HEK293 (cell line): ENCODE measurements around the gene NIT1.

Experiments used
- CTCF ChIA-PET: fragments of 350-600 bp; formaldehyde crosslinking; extraction: SDS; loops from one replicate; lab custom pipeline; 2021; ENCODE audit warnings: antibody characterized with exemption; lab: Yijun Ruan, JAX
- POLR2A ChIA-PET: fragments of 300-600 bp; formaldehyde crosslinking; extraction: SDS; loops from one replicate; lab custom pipeline; 2020; ENCODE audit warnings: antibody characterized with exemption, inconsistent platforms; lab: Yijun Ruan, JAX
- H3K27ac ChIP-seq: fragments of 200-500 bp; sonication (Bioruptor generic); 2 replicates; pipeline ENCODE4 v1.5.1; 2014; ENCODE audit warnings: low read depth, low read length, control low read depth, inconsistent platforms; ENCODE audit errors: extremely low read depth
- H3K36me3 ChIP-seq, 2 experiments: fragments of 200-500 bp in 1 of 2; sonication (Bioruptor generic) in 1 of 2; 1 replicate in 1 of 2; 2 replicates in 1 of 2; pipeline ENCODE4 v1.5.1; 2014 to 2017; ENCODE audit warnings: inconsistent platforms in 2 of 2, low read length in 2 of 2; ENCODE audit not compliant: control insufficient read depth in 2 of 2, insufficient read depth in 1 of 2
- H3K4me1 ChIP-seq: fragments of 200-500 bp; sonication (Bioruptor generic); 2 replicates; pipeline ENCODE4 v1.5.1; 2014; ENCODE audit warnings: mild to moderate bottlenecking, low read length, inconsistent platforms; ENCODE audit not compliant: control insufficient read depth, insufficient read depth
- H3K4me3 ChIP-seq: 2 replicates; pipeline ENCODE4 v1.5.1; 2011; ENCODE audit warnings: low read depth, mild to moderate bottlenecking, control low read depth, low read length, moderate library complexity
- H3K9me3 ChIP-seq: fragments of 200-500 bp; sonication (Bioruptor generic); 2 replicates; pipeline ENCODE4 v1.5.1; 2014; ENCODE audit warnings: low read depth, low read length, inconsistent platforms; ENCODE audit not compliant: control insufficient read depth, insufficient read depth
- BCL11A ChIP-seq: fragments of 450-650 bp; formaldehyde crosslinking; IDR thresholded peaks from 2 replicates; pipeline ENCODE4 v1.5.1; 2016; ENCODE audit warnings: low read depth, missing biosample characterization, missing genetic modification characterization
- CTCF ChIP-seq: fragments of 450-650 bp; formaldehyde crosslinking; IDR thresholded peaks from 2 replicates; pipeline ENCODE4 v1.5.1; 2016; ENCODE audit warnings: missing biosample characterization, missing genetic modification characterization
- GLIS2 ChIP-seq: fragments of 450-650 bp; formaldehyde crosslinking; IDR thresholded peaks from 2 replicates; pipeline ENCODE4 v1.5.1; 2016; ENCODE audit warnings: missing biosample characterization, missing genetic modification characterization
- IKZF3 ChIP-seq: fragments of 450-650 bp; IDR thresholded peaks from 2 replicates; pipeline ENCODE4 v1.5.0; 2018; ENCODE audit warnings: missing biosample characterization, mild to moderate bottlenecking, missing genetic modification characterization, moderate library complexity
- KLF9 ChIP-seq: fragments of 450-650 bp; formaldehyde crosslinking; IDR thresholded peaks from 2 replicates; pipeline ENCODE4 v1.5.1; 2016; ENCODE audit warnings: missing biosample characterization, missing genetic modification characterization, low read depth
- PBX3 ChIP-seq: sonication (generic); formaldehyde crosslinking; IDR thresholded peaks from 2 replicates; pipeline ENCODE4 v1.8.1; 2022; ENCODE audit warnings: mild to moderate bottlenecking, moderate library complexity, missing genetic modification reagents
- YY1 ChIP-seq: fragments of 450-650 bp; formaldehyde crosslinking; IDR thresholded peaks from 2 replicates; pipeline ENCODE4 v1.5.1; 2018; ENCODE audit warnings: missing biosample characterization, missing genetic modification characterization
- ZBTB11 ChIP-seq: fragments of 450-650 bp; formaldehyde crosslinking; conservative IDR thresholded peaks from 2 replicates; pipeline ENCODE4 v1.5.1; 2016; ENCODE audit warnings: low read depth, missing biosample characterization, missing genetic modification characterization
- ZBTB20 ChIP-seq: fragments of 450-650 bp; formaldehyde crosslinking; IDR thresholded peaks from 2 replicates; pipeline ENCODE4 v1.5.1; 2016; ENCODE audit warnings: missing biosample characterization, missing genetic modification characterization
- ZBTB21 ChIP-seq: fragments of 450-650 bp; formaldehyde crosslinking; IDR thresholded peaks from 2 replicates; pipeline ENCODE4 v1.5.1; 2017; ENCODE audit warnings: missing biosample characterization, missing genetic modification characterization
- ZBTB26 ChIP-seq: fragments of 450-650 bp; formaldehyde crosslinking; optimal IDR thresholded peaks from 2 replicates; pipeline ENCODE3; 2016; ENCODE audit warnings: missing biosample characterization, mild to moderate bottlenecking, missing genetic modification characterization
- ZBTB44 ChIP-seq: fragments of 450-650 bp; IDR thresholded peaks from 2 replicates; pipeline ENCODE4 v1.5.1; 2018; ENCODE audit warnings: missing biosample characterization, mild to moderate bottlenecking, missing genetic modification characterization
- ZBTB48 ChIP-seq: fragments of 450-650 bp; formaldehyde crosslinking; IDR thresholded peaks from 2 replicates; pipeline ENCODE4 v1.5.1; 2016; ENCODE audit warnings: missing biosample characterization, missing genetic modification characterization
- ZBTB7A ChIP-seq: fragments of 450-650 bp; formaldehyde crosslinking; IDR thresholded peaks from 2 replicates; pipeline ENCODE4 v1.5.1; 2016; ENCODE audit warnings: low read depth, missing biosample characterization, missing genetic modification characterization
- ZBTB8A ChIP-seq: fragments of 450-650 bp; formaldehyde crosslinking; IDR thresholded peaks from 2 replicates; pipeline ENCODE4 v1.5.1; 2016; ENCODE audit warnings: missing biosample characterization, missing genetic modification characterization
- ZFHX2 ChIP-seq: fragments of 450-650 bp; formaldehyde crosslinking; conservative IDR thresholded peaks from 2 replicates; pipeline ENCODE4 v1.5.1; 2016; ENCODE audit warnings: missing biosample characterization, missing genetic modification characterization
- ZNF2 ChIP-seq: fragments of 450-650 bp; formaldehyde crosslinking; IDR thresholded peaks from 2 replicates; pipeline ENCODE4 v1.5.1; 2016; ENCODE audit warnings: missing biosample characterization, missing genetic modification characterization
- ZNF341 ChIP-seq: fragments of 450-650 bp; formaldehyde crosslinking; IDR thresholded peaks from 2 replicates; pipeline ENCODE4; 2016; ENCODE audit warnings: low read depth, missing biosample characterization, missing genetic modification characterization
- ZNF596 ChIP-seq: fragments of 450-650 bp; IDR thresholded peaks from 2 replicates; pipeline ENCODE4 v1.5.0; 2018; ENCODE audit warnings: missing biosample characterization, mild to moderate bottlenecking, missing genetic modification characterization, moderate library complexity
- ZNF639 ChIP-seq: fragments of 450-650 bp; formaldehyde crosslinking; IDR thresholded peaks from 2 replicates; pipeline ENCODE4 v1.5.1; 2016; ENCODE audit warnings: missing biosample characterization, missing genetic modification characterization
- ZNF768 ChIP-seq: fragments of 450-650 bp; formaldehyde crosslinking; IDR thresholded peaks from 2 replicates; pipeline ENCODE4 v1.5.1; 2018; ENCODE audit warnings: missing biosample characterization, mild to moderate bottlenecking, missing genetic modification characterization
- ZNF777 ChIP-seq: fragments of 450-650 bp; formaldehyde crosslinking; IDR thresholded peaks from 2 replicates; pipeline ENCODE4 v1.5.1; 2017; ENCODE audit warnings: missing biosample characterization, missing genetic modification characterization, borderline replicate concordance
- ZSCAN5A ChIP-seq: fragments of 450-650 bp; formaldehyde crosslinking; IDR thresholded peaks from 2 replicates; pipeline ENCODE4 v1.5.1; 2016; ENCODE audit warnings: missing biosample characterization, missing genetic modification characterization

NIT1 gene

GRCh38 chr1:161098210-161099068 is 19.5 kb upstream of the NIT1 start, which contains the start of gene KLHDC9:
KLHDC9 (plus strand) TSS chr1:161098361; CDS start chr1:161098536, 175 bp downstream.
- peak within 1 kb of the TSS; percentile 12; the same call in 1 of the 2 replicates for H3K27ac ChIP-seq
- CTCF ChIA-PET, result interaction anchor here (0.6 to 4.5 kb wide), 32 partner anchors 9 to 630 kb away, joined by 3 to 60 read pairs (median 4); partner anchors contain the start of genes ARHGAP30, DEDD, ITLN2 and NECTIN4
- TF ChIP-seq ZBTB20 (tag by site-specific recombination) (peak; percentile 83), PBX3 (peak; percentile 82; the same call in 1 of the 2 replicates), ZBTB7A (tag by site-specific recombination) (peak; percentile 27; the same call in 1 of the 2 replicates), ZFHX2 (peak; percentile 47), BCL11A (tag by site-specific recombination) (no peak), ZNF596 (tag by site-specific recombination) (0 out of 2 replicates have a peak, but pooled peaks have one; percentile 1), ZNF768 (no peak), CTCF (tag by site-specific recombination) (peak; percentile 87), ZBTB8A (tag by site-specific recombination) (no peak), ZNF777 (tag by site-specific recombination) (0 out of 2 replicates have a peak, but pooled peaks have one; percentile 35), KLF9 (tag by site-specific recombination) (peak; percentile 46; the same call in 1 of the 2 replicates), ZBTB11 (tag by site-specific recombination) (peak; percentile 58), GLIS2 (tag by site-specific recombination) (peak; percentile 62), ZBTB26 (tag by site-specific recombination) (peak; percentile 38), ZBTB44 (tag by site-specific recombination) (peak; percentile 99), IKZF3 (tag by site-specific recombination) (0 out of 2 replicates have a peak, but pooled peaks have one; percentile 8), ZNF639 (tag by site-specific recombination) (no peak), ZSCAN5A (tag by site-specific recombination) (peak; percentile 95), ZNF341 (tag by site-specific recombination) (0 out of 2 replicates have a peak, but pooled peaks have one; percentile 43), ZBTB21 (tag by site-specific recombination) (no peak), ZBTB48 (tag by site-specific recombination) (peak; percentile 3; the same call in 1 of the 2 replicates), ZNF2 (tag by site-specific recombination) (0 out of 2 replicates have a peak, but pooled peaks have one; percentile 14), YY1 (no peak)

More at GRCh38 chr1:161098210-161099068, 19.5 kb upstream of the NIT1 start, which contains the start of gene KLHDC9:
- peak within 1 kb of the TSS; percentile 74 for H3K4me3 ChIP-seq
- peaks cover 11 to 38% of the 10 kb centered on the region in 2 experiments; a peak in 2 of 3 replicates for H3K36me3 ChIP-seq
- H3K9me3 ChIP-seq, result no peaks in the 10 kb centered on the region
- H3K4me1 ChIP-seq, result no peaks in the 10 kb centered on the region; the same call in 1 of the 2 replicates
- POLR2A ChIA-PET, result interaction anchor here (0.6 to 2.5 kb wide), 9 partner anchors 16 to 87 kb away, joined by 3 to 10 read pairs (median 6); partner anchors contain the start of genes F11R, NIT1, PFDN2 and USF1
